Natural killer cell (primary cell): ENCODE data around the gene HIRA. TPM values are rescaled to one million over a fixed set of nuclear protein-coding genes. Genes with fewer than 3 reads are reported as not detected.
A peak's percentile ranks its signal among the peaks of the same experiment; 100 is the strongest.

Experiments used
- ATAC-seq, 3 donors: fragments of 150-1000 bp in 2 of 3; fragments of 200-7000 bp in 1 of 3; cut with Tn5 transposase; 1 replicate in 1 of 3; 2 replicates in 2 of 3; pipeline ENCODE4 v1.10.0; 2021; ENCODE audit warnings: mild to moderate bottlenecking in 2 of 3, moderate library complexity in 2 of 3
- DNase-seq, 2 donors: peaks; one replicate each; pipeline versions ENCODE4 v3.0.0 to v3.0.0-alpha.2; 2013 to 2021; ENCODE audit warnings: mixed read lengths in 1 of 2
- H3K27ac ChIP-seq: one replicate; pipeline ENCODE4 v1.5.1; 2013; ENCODE audit warnings: mild to moderate bottlenecking, low read length
- H3K27me3 ChIP-seq: one replicate; pipeline ENCODE4 v1.6.1; 2013; ENCODE audit warnings: low read length; ENCODE audit not compliant: control insufficient read depth, insufficient read depth
- H3K36me3 ChIP-seq: one replicate; pipeline ENCODE4 v1.6.1; 2013; ENCODE audit warnings: low read length; ENCODE audit not compliant: control insufficient read depth, insufficient read depth
- H3K4me1 ChIP-seq: one replicate; pipeline ENCODE4 v1.6.1; 2013; ENCODE audit warnings: low read length; ENCODE audit not compliant: control insufficient read depth, insufficient read depth
- H3K4me3 ChIP-seq: one replicate; pipeline ENCODE4 v1.5.1; 2013; ENCODE audit warnings: low read length
- H3K9me3 ChIP-seq: one replicate; pipeline ENCODE4 v1.6.1; 2013; ENCODE audit warnings: low read length; ENCODE audit not compliant: control insufficient read depth, insufficient read depth
- H3K27ac Mint-ChIP-seq, 2 donors: one replicate each; pipeline ENCODE4 v1.8.0; 2022; ENCODE audit warnings: mild to moderate bottlenecking in 2 of 2, mixed read lengths in 2 of 2, moderate library complexity in 1 of 2
- H3K27me3 Mint-ChIP-seq, 2 donors: one replicate each; pipeline ENCODE4 v1.8.0; 2022; ENCODE audit warnings: low read depth in 2 of 2, mixed read lengths in 2 of 2
- H3K36me3 Mint-ChIP-seq: one replicate; pipeline ENCODE4 v1.8.0; 2022; ENCODE audit warnings: mixed read lengths
- H3K4me1 Mint-ChIP-seq, 2 donors: one replicate each; pipeline ENCODE4 v1.8.0; 2022; ENCODE audit warnings: mixed read lengths in 2 of 2
- H3K4me3 Mint-ChIP-seq: one replicate; pipeline ENCODE4 v1.8.0; 2022; ENCODE audit warnings: mild to moderate bottlenecking, moderate library complexity, mixed read lengths
- H3K9me3 Mint-ChIP-seq, 2 donors: one replicate each; pipeline ENCODE4 v1.8.0; 2022; ENCODE audit warnings: mixed read lengths in 2 of 2
- CTCF ChIP-seq: fragments of 200-600 bp; IDR thresholded peaks from one replicate; pipeline ENCODE4 v1.8.0; 2022; ENCODE audit warnings: antibody characterized with exemption
- WGBS: methylation state at CpG from one replicate; pipeline ENCODE4 v1.1.7; 2013; ENCODE audit warnings: missing lambda C conversion rate; ENCODE audit not compliant: insufficient coverage; 5-methylcytosine and 5-hydroxymethylcytosine counted together
- intact Hi-C: fragments of 100-400 bp; cut with micrococcal nuclease; formaldehyde crosslinking; loops from one replicate; pipeline ENCODE4 v1.14.2; 2022
- total RNA-seq, 4 donors: library from RNA; stranded (reverse); fragments of 120-200 nt in 1 of 4; gene quantifications; one replicate each; pipeline versions ENCODE4 v1.2.3 to v1.2.4, GENCODE V29; 2013 to 2022

The HIRA gene
- total RNA-seq, 3 donors from 2014 or later (not counting 1 experiment from before 2014, with no cell fraction given): 49.6 to 75.9 (median 50.9) TPM

DNA sequence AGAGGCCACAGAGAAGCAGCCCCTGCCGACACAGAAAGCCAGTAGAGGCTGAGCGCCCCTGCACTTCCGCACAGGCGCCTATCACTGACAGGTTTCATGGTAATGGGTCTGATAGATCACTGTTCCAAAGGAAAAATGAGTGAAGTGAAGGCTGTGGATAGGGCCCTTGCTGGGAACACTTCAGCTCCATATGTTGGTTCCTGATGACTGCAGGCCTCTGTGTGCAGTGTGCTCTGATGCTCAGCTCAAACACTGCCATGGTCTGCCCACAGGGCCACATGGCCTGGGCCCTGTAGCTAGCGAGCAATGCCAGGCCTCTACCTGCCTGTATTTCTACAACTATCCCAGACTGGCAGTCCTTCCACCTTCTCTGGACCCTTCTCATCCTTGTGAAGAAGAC, 77.3 kb downstream of the HIRA start:
- no peak overlapping the region for H3K4me3 ChIP-seq
- peaks cover 19% of the 10 kb centered on the region for H3K36me3 Mint-ChIP-seq
- 96% methylated on average over 5 of the region's 5 CpGs for WGBS
- no peaks in the 10 kb centered on the region for H3K9me3 ChIP-seq
- H3K27ac ChIP-seq: no peak overlapping the region
- H3K36me3 ChIP-seq: peaks cover 94% of the 10 kb centered on the region
- DNase-seq: no peak
- no peak for TF ChIP-seq CTCF
- ATAC-seq: no peak
- no peaks in the 10 kb centered on the region for H3K27me3 Mint-ChIP-seq
- no peak overlapping the region for H3K27ac Mint-ChIP-seq
- intact Hi-C loops: no loop called here
- H3K27me3 ChIP-seq: no peaks in the 10 kb centered on the region
- H3K9me3 Mint-ChIP-seq: no peaks in the 10 kb centered on the region
- H3K4me1 Mint-ChIP-seq: peaks cover 0 to 8% of the 10 kb centered on the region in 2 donors
- no peaks in the 10 kb centered on the region for H3K4me1 ChIP-seq
- H3K4me3 Mint-ChIP-seq: no peak overlapping the region

DNA sequence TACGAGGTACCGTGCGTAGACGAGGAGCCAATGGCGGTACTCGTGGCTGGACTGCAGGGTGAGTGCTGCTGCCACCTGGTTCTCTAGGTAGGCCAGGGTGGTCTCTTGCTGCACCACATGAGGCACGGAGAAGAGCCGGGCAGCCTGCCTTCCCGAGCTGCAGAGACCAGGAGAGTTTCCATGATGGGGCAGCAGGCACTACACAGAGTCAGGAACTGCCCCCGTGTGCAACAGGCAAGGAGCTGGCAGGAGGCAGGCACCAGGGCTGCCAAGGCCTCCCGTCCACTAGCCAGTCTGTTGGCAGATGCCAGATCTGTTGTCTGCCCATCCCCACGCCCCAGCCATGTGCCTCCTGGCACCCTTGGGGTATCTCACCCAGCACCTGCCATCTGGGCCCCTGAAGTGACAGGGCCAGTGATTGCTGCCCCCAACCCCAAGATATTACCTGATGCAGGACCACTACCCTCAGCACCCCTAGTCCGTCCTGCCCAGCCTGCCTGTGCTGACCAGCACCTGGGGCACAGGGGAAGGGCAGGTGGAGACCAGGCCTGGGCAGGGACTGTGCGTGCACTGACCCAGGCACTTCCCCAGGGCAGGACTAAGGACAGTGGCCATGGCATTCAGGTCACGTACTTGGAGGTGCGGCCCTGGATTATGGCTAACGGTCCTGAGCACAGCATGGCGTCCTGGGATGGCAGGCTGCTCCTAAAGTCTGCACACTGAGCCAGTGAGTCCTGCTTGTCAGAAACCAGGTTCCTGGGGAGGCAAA, 78.0 kb downstream of the HIRA start:
- H3K27me3 ChIP-seq: no peaks in the 10 kb centered on the region
- no peak for DNase-seq
- no peak overlapping the region for H3K4me3 ChIP-seq
- H3K36me3 ChIP-seq: peaks cover 91% of the 10 kb centered on the region
- no peak for TF ChIP-seq CTCF
- H3K4me1 ChIP-seq: no peaks in the 10 kb centered on the region
- no peak for ATAC-seq
- no peaks in the 10 kb centered on the region for H3K9me3 ChIP-seq
- intact Hi-C loops: no loop called here
- 98% methylated on average over 18 of the region's 18 CpGs for WGBS
- no peak overlapping the region for H3K27ac ChIP-seq
- no peak overlapping the region for H3K4me3 Mint-ChIP-seq
- H3K4me1 Mint-ChIP-seq: peaks cover 0 to 8% of the 10 kb centered on the region in 2 donors
- H3K27me3 Mint-ChIP-seq: no peaks in the 10 kb centered on the region
- peaks cover 19% of the 10 kb centered on the region for H3K36me3 Mint-ChIP-seq
- no peak overlapping the region for H3K27ac Mint-ChIP-seq
- H3K9me3 Mint-ChIP-seq: no peaks in the 10 kb centered on the region

GRCh38 chr22:19352766-19353165, 78.8 kb downstream of the HIRA start:
- Histone ChIP-seq H3K36me3 (peaks cover 87% of the 10 kb centered on the region), H3K27me3 (no peaks in the 10 kb centered on the region), H3K27ac (no peak overlapping the region), H3K9me3 (no peaks in the 10 kb centered on the region), H3K4me1 (no peaks in the 10 kb centered on the region), H3K4me3 (no peak overlapping the region)
- WGBS: 95% methylated on average over 4 of the region's 4 CpGs
- DNase-seq: no peak
- no peak for TF ChIP-seq CTCF
- Mint-ChIP-seq H3K36me3 (peaks cover 19% of the 10 kb centered on the region), H3K27ac (no peak overlapping the region), H3K4me3 (no peak overlapping the region), H3K4me1 (peaks cover 0 to 8% of the 10 kb centered on the region in 2 donors), H3K27me3 (no peaks in the 10 kb centered on the region), H3K9me3 (no peaks in the 10 kb centered on the region)
- no peak for ATAC-seq
- intact Hi-C loops: no loop called here

DNA sequence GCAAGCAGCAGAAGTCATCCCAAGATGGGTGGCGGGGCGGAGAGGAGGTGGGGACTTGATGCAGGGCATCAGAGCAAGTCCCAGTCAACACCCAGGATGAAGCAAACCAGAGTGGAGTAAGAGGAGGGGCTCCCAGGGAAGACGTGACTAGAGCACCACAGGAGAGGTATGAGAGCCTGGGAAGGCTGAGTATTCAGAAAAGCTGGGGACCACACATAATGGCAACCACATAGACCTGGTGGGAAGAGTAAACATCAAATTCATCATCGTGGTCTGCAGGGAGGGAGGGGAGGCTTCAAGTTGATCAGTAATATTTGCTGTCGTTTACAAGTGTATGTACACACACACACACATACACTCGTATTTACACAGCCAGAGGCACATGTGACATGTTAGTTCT, 79.3 kb downstream of the HIRA start:
- peaks cover 0 to 8% of the 10 kb centered on the region in 2 donors for H3K4me1 Mint-ChIP-seq
- peaks cover 19% of the 10 kb centered on the region for H3K36me3 Mint-ChIP-seq
- H3K4me3 Mint-ChIP-seq: no peak overlapping the region

More for the DNA sequence above, 79.3 kb downstream of the HIRA start:
- no peaks in the 10 kb centered on the region for H3K4me1 ChIP-seq
- H3K4me3 ChIP-seq: no peak overlapping the region
- no peak for TF ChIP-seq CTCF
- H3K27ac Mint-ChIP-seq: peak overlapping the region in 1 of 2 donors; percentile 57
- H3K36me3 ChIP-seq: peaks cover 86% of the 10 kb centered on the region
- no peaks in the 10 kb centered on the region for H3K27me3 Mint-ChIP-seq
- ATAC-seq (no peak), DNase-seq (no peak)
- WGBS: 98% methylated on average over 4 of the region's 6 CpGs
- no peaks in the 10 kb centered on the region for H3K9me3 ChIP-seq
- H3K27me3 ChIP-seq: no peaks in the 10 kb centered on the region
- H3K9me3 Mint-ChIP-seq: no peaks in the 10 kb centered on the region
- H3K27ac ChIP-seq: no peak overlapping the region
- intact Hi-C loops: no loop called here
